Esophagus muscularis mucosa (tissue), 4 donors: ENCODE results near the gene CYP2F1. TPM values are rescaled to one million over a fixed set of nuclear protein-coding genes. Genes with fewer than 3 reads are reported as not detected.
"Not testable (repeated sequence)": the region's sequence is repeated elsewhere in the genome, so short reads cannot be mapped to it uniquely, and the experiment has no call there.

Experiments
- DNase-seq: peaks from one replicate; pipeline ENCODE4 v3.0.0-alpha.2; 2017; ENCODE audit errors: extremely low spot score
- H3K27ac ChIP-seq, 4 donors: fragments of 200-600 bp; sonication (generic); replicated peaks in 1 of 4; 1 replicate in 3 of 4; 2 replicates in 1 of 4; pipeline ENCODE4 v1.5.1; 2016 to 2019; ENCODE audit warnings: mild to moderate bottlenecking in 1 of 4
- H3K27me3 ChIP-seq, 4 donors: fragments of 200-600 bp; sonication (generic); one replicate each; pipeline versions ENCODE4 v1.5.1 to v1.6.0; 2016 to 2019
- H3K36me3 ChIP-seq, 4 donors: fragments of 200-600 bp; sonication (generic); one replicate each; pipeline ENCODE4 v1.5.1; 2016 to 2019
- H3K4me1 ChIP-seq, 4 donors: fragments of 200-600 bp; sonication (generic); one replicate each; pipeline ENCODE4 v1.5.1; 2016 to 2019
- H3K4me3 ChIP-seq, 4 donors: fragments of 200-600 bp; sonication (generic); 1 replicate in 2 of 4; 2 replicates in 2 of 4; pipeline ENCODE4 v1.5.1; 2016 to 2019; ENCODE audit warnings: mild to moderate bottlenecking in 4 of 4, moderate library complexity in 1 of 4
- H3K9me3 ChIP-seq, 4 donors: fragments of 200-600 bp; sonication (generic); 1 replicate in 3 of 4; 2 replicates in 1 of 4; pipeline ENCODE4 v1.5.1; 2016 to 2019
- CTCF ChIP-seq, 3 experiments: fragments of 200-600 bp in 2 of 3; fragments of 450-650 bp in 1 of 3; sonication (generic) in 2 of 3; IDR thresholded peaks; one replicate each; pipeline ENCODE4 v1.5.1; 2017 to 2019; ENCODE audit warnings: antibody characterized with exemption in 3 of 3, mild to moderate bottlenecking in 2 of 3, moderate library complexity in 1 of 3
- EP300 ChIP-seq: sonication (generic); formaldehyde crosslinking; IDR thresholded peaks from one replicate; pipeline ENCODE4 v1.6.1; 2017; ENCODE audit warnings: antibody characterized with exemption
- POLR2A ChIP-seq: fragments of 450-650 bp; IDR thresholded peaks from one replicate; pipeline ENCODE4 v1.6.1; 2017; ENCODE audit warnings: antibody characterized with exemption, moderate library complexity, mild to moderate bottlenecking, low read depth
- POLR2AphosphoS5 ChIP-seq, 2 donors: sonication (generic); formaldehyde crosslinking; IDR thresholded peaks; one replicate each; pipeline ENCODE4 v1.6.1; 2017; ENCODE audit warnings: antibody characterized with exemption in 2 of 2
- WGBS: methylation state at CpG from one replicate; pipeline ENCODE4 v1.1.5; 2018; 5-methylcytosine and 5-hydroxymethylcytosine counted together
- intact Hi-C: fragments of 100-400 bp; cut with DNase I; formaldehyde crosslinking; loops from one replicate; pipeline ENCODE4 v1.15.1; 2023
- total RNA-seq, 4 donors: library from RNA; depleted of rRNA; stranded (reverse); fragments of >200 nt; gene quantifications; one replicate each; pipeline versions ENCODE4 v1.1.0 to v1.2.1, GENCODE V29; 2016

Gene CYP2F1
- total RNA-seq, 4 donors from 2014 or later, result not detected

GRCh38 chr19:41112728-41113290, 1.4 kb upstream of the CYP2F1 start:
- Histone ChIP-seq H3K36me3 (no peaks in the 10 kb centered on the region), H3K27ac (no peak overlapping the region), H3K27me3 (peaks cover 0 to 9% (median 0%) of the 10 kb centered on the region in 4 donors), H3K4me1 (no peaks in the 10 kb centered on the region), H3K9me3 (no peaks in the 10 kb centered on the region), H3K4me3 (no peak overlapping the region)
- DNase-seq, result no peak
- TF ChIP-seq POLR2AphosphoS5 (IDR thresholded peaks at IDR 0.05) (no peak), POLR2A (no peak), CTCF (IDR thresholded peaks at IDR 0.05) (no peak), EP300 (no peak)
- WGBS, result 82% methylated on average over 7 of the region's 7 CpGs
- intact Hi-C loops, result no loop called here

- intact Hi-C loops, result no loop called here
- Histone ChIP-seq H3K9me3 (no peaks in the 10 kb centered on the region), H3K4me3 (no peak overlapping the region), H3K27me3 (peaks cover 0 to 22% (median 0%) of the 10 kb centered on the region in 4 donors), H3K36me3 (no peaks in the 10 kb centered on the region), H3K27ac (no peak overlapping the region), H3K4me1 (no peaks in the 10 kb centered on the region)
- 79% methylated on average over 8 of the region's 8 CpGs for whole genome bisulfite sequencing
- no peak for TF ChIP-seq CTCF (IDR thresholded peaks at IDR 0.05)
- no peak for TF ChIP-seq EP300
- TF ChIP-seq POLR2AphosphoS5 (IDR thresholded peaks at IDR 0.05), result no peak
- no peak for TF ChIP-seq POLR2A
- no peak for DNase-seq
Measured at GRCh38 chr19:41116261-41116660, 2.0 kb downstream of the CYP2F1 start.

- H3K4me1 ChIP-seq, intact Hi-C loops, H3K27ac ChIP-seq, DNase-seq, H3K9me3 ChIP-seq, H3K36me3 ChIP-seq, H3K4me3 ChIP-seq: not testable (repeated sequence)
- 83% methylated on average over 20 of the region's 41 CpGs for WGBS
- H3K27me3 ChIP-seq, result peaks cover 0 to 15% (median 0%) of the 10 kb centered on the region in 4 donors
Measured at GRCh38 chr19:41120929-41121911, 7.0 kb downstream of the CYP2F1 start.

GRCh38 chr19:41122846-41123245, 8.6 kb downstream of the CYP2F1 start:
- H3K9me3 ChIP-seq, H3K4me1 ChIP-seq, H3K27ac ChIP-seq, H3K4me3 ChIP-seq, H3K36me3 ChIP-seq, intact Hi-C loops, DNase-seq: not testable (repeated sequence)
- peaks cover 0 to 12% (median 0%) of the 10 kb centered on the region in 4 donors for H3K27me3 ChIP-seq
- WGBS, result 89% methylated on average over 12 of the region's 13 CpGs

GRCh38 chr19:41123716-41124294, 9.6 kb downstream of the CYP2F1 start:
- no peaks in the 10 kb centered on the region for H3K36me3 ChIP-seq
- 88% methylated on average over 11 of the region's 11 CpGs for WGBS
- intact Hi-C loops, result no loop called here
- peaks cover 0 to 6% (median 0%) of the 10 kb centered on the region in 4 donors for H3K27me3 ChIP-seq
- no peak for DNase-seq
- H3K27ac ChIP-seq, result no peak overlapping the region
- no peak overlapping the region for H3K4me3 ChIP-seq
- H3K9me3 ChIP-seq, result no peaks in the 10 kb centered on the region
- no peak for TF ChIP-seq EP300
- no peak for TF ChIP-seq POLR2AphosphoS5 (IDR thresholded peaks at IDR 0.05)
- no peak for TF ChIP-seq POLR2A
- TF ChIP-seq CTCF (IDR thresholded peaks at IDR 0.05), result no peak
- peaks cover 0 to 12% (median 10%) of the 10 kb centered on the region in 4 donors for H3K4me1 ChIP-seq
